GM18858 (cell line): ENCODE data around the gene WDR3.

Experiments used
- ATAC-seq: cut with Tn5 transposase; IDR thresholded peaks from one replicate; pipeline ENCODE4 v1.9.1; 2021; ENCODE audit not compliant: unreplicated experiment

Gene WDR3

DNA sequence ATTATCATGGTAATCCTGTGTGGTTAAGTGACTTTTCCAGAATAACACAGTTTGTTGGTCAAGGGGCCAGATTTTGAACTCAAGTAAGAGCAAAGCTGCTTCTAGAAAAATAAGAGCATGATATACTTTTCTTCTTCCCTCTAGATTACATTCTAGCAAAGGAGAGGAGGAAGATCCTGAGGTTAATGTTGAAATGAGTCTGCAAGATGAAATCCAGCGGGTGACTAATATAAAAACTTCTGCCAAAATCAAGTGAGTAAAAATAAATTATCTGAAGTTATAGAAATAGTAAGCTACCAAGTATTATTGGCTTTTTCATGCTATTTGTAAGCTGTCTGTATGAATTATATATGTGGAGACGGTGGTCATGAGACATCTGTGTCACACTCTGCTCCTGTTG lies 12.8 kb downstream of the WDR3 start:
- no peak for ATAC-seq

DNA sequence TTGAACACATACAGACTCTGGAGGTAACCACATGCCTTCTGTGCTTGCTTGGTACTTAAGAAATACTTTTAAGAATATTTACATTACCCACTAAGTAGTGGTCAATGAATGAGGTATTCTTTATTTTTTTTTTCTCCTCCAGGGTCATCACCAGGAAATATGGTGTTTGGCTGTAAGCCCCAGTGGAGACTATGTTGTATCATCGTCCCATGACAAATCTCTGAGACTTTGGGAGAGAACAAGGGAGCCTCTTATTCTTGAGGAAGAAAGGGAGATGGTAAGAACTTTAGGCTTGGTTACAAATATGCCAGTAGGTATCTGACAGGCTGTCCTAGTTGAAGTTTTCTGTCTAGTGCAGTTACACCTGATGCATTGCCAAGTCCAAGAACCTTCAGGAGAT lies 22.8 kb downstream of the WDR3 start:
- ATAC-seq = no peak

DNA sequence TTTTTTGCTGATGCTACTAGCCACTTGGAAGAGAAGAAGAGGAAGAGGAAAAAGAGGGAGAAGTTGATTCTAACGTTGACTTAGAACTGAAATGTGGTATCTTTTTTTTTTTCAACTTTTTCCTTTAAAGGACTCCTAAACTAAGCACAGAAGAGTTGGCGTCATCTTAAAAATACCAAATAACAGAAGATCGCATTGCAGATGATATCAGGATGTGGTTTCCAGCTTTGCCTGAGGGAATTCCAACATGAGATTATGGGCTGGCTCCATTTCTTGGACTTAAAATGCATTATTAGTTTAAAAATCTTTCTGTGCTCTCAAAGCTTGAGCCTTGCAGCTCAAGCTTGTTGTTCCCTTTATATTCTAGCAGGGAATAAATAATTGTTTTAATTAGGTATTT lies 29.8 kb downstream of the WDR3 start:
- no peak for ATAC-seq

DNA sequence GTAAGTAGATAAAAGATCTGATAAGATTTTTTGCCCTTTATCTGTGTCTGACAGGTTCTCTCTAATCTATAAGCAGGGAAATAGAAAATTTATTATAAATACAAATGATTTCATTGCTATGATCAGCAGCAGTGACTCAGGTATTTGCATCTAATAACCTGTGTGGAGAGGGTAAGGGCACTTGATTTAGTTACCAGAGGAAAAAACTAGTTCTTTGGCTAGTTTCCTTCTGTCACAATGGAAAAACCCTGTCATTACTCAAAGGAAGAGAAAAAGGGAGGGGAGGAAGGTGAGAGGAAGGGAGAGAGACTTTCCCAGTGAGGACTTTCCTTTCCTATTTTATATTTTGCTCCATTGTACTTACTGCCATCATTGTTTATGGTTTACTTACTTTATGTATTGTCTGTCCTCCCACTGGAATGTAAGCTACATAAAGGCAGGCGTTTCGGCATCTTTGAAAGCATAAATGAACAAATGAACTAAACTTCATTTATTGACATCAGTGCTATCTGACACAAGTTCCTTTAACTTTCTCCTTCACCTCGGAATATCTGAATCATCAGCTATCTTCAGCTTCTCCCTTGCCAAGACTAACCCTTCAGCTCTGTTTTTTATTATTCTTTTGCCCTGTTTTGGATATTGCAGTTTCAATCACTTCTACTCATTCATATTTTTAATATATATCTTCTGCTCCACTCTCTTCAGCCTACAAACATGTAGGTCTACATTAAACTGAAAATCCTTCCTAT lies 34.9 kb downstream of the WDR3 start:
- ATAC-seq = no peak

DNA sequence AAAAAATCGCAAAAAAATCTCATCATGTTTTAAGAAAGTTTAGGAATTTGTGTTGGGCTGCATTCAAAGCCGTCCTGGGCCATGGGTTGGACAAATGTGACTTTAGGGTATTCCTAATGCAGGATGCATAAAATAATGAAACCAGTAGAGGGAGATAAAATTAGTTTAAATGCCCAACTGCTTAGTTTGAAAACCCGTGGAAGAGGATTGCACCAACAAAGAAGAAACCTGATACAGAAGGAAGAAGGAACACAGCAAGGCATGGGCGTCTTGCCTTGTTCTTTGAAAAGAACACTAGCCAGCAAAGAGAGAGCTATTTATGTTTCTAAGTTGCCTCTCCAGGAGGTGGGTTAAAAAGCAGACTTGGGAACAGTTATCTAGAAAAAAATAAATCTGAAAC lies 37.9 kb downstream of the WDR3 start:
- ATAC-seq = no peak

DNA sequence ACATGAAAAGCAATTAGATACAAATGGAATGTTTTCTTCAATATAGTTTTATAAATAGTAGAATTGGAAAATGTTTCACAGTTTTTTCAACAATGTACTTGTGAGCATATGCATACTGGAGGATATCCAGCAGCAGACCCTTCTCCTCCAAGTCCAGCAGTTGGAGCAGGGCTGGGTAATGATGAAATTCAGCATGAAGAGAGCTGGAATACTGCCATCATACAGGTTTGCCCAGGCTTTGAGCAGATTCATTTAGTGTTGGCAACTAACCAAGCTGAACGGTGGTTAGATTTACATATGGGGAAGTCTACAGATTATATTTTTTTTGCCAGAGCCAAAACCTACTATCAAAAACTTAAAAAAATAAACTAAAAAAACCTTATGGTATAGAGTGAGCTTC lies 38.3 kb downstream of the WDR3 start:
- no peak for ATAC-seq

DNA sequence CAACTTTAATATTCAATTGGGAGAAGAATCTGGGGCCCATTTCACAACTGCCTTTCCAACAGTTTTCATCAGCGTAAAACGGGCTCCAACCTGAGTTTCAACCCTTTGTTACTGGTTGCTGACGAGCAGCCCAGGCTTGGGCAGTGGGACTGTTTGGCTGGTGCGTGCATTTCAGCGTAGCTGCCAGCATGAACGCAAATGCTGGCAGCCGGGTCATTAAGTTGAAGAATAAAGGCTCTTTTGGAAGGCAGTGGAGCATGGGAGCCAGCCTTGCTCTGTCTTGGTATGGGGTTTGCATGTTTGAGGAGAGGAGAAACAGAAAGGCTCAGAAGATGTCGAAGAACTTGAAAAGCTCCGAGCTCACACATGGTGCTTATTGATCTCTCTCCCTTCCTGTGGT lies 40.7 kb downstream of the WDR3 start:
- ATAC-seq = no peak

DNA sequence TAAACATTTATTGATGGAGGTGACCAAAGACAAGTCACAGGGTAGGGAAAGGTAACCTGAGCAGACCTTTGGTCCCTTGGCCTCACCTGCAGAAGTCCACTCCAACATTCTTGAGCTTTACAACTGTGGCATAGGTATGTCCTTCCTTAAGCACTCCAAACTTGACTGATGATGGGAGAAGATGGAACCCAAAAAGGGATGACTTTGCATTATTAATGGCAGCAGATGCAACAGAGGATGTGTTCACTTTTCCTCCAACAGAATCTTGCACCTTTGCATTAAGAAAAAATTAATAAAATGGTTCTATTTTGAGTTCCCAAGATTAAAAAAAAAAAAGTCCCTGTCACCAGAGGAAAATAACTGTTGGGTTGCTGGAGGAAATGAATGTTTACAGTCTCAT lies 42.2 kb downstream of the WDR3 start:
- no peak for ATAC-seq

DNA sequence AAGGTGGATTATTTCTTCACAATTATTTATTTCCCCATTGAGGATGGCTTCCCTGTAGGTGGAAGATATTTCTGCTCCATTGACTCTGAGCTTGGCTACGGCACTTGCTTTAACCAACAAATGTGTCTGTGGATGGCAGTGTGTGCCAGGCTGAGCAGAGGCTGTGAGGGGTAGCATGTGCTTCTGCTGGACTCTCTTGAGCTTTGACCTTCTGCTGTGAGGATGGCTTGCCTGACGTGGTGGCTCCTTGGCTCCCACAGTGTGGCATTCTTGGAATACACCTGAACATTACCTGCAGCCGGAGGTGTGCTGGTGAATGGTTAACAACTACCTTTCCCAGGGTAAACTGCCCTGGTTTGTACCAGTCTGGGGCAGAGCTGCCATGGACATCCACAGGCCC lies 46.8 kb downstream of the WDR3 start:
- ATAC-seq = no peak

DNA sequence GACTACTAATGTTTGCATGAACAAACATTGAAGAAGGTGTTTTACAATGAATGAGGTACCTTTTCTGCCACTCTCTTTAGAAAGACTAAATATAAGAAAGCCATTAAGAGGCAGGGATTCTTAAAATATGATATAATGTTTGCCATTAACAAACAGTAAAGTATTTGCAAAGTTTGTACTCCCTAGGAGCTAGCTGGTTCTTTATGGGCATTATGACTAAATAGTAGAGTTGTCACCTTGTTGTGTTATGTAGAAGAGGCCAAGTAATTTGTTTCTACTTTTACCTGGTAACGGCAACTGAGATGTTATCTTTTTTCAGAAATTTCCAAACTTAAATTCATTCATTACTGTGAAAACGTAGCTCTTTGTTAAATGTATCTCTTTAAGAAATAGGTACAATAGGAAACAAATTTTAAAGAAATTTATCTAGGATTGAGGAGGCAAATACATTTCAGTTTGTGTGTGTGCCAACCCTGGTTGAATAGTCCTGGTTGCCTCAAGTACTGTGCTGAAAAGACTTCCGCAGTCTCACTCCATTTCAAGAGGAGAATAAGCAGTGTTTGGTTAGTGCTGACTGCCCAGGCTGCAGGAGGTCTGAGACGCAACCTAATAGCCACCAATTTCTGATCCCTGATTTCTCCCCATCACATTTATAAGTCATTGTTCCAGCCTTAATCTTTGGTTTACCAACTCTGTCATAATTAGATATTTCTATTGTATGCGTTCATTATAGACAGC lies 52.1 kb downstream of the WDR3 start:
- no peak for ATAC-seq

DNA sequence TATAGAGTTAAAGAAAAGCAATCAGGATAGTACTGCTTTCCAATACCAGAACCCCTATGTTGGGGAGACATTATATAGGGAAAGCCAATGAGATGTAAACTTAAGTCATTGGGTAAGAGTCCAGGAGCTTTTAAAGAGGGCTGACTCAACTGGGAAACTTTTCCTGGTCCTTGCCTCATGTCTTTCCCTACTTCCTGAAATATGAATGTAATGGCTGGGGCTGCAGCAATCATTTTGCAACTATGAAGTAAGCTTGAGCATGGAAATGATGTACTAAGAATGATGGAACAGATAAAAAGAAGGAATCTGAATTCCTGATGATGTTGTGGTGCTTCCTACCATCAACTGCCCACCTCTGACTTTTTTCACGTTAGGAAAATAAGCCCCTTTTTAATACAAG lies 55.7 kb downstream of the WDR3 start:
- ATAC-seq = no peak

DNA sequence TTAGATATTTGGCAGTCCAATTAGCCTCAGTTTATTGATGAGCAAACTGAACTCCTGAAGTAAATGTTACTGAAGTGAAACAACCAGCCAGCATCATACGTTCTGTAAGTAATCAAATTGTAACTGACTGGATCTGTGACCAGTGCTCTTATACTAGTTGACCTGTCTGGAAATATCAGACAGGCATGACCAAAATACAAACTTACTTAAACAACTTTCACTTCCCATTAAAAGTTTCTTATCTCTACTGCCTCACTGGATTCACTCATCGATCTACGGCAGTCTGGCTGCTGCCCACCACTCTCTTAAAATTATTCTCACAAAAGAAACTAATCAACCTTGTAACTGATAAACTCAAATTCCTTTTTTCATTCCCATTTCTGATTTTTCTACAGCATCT lies 56.4 kb downstream of the WDR3 start:
- peak; percentile 80 for ATAC-seq

DNA sequence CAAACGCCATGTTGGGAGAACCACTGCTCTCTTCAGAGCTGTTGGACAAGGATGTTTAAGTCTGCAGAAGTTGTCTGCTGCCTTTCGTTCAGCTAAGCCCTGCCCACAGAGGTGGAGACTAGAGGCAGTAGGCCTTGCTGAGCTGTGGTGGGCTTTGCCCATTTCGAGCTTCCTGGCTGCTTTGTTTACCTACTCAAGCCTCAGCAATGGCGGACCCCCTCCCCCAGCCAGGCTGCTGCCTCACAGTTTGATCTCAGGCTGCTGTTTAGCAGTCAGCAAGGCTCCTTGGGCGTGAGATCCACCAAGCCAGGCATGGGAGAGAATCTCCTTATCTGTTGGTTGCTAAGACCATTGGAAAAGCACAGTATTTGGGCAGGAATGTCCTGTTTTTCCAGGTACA lies 74.8 kb downstream of the WDR3 start:
- no peak for ATAC-seq

DNA sequence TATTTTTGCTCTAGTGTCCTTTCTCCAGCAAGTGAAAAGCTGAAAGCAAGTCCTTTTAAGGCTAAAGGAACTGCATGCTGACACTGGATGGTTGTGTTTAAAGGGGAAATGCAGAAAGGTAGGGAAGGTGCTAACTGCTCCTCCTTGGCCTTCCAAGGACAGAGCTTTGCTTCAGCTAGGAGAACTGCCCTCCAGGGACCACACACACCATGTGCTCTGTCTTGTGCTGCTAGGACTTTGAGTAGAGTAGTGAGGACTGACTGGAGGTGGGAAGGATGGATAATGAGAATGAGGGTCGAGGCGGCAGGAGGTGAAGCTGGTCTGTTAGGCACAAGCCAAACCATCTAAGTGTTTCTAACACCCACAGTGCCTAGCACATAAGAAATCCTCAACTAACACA lies 77.9 kb downstream of the WDR3 start:
- no peak for ATAC-seq

DNA sequence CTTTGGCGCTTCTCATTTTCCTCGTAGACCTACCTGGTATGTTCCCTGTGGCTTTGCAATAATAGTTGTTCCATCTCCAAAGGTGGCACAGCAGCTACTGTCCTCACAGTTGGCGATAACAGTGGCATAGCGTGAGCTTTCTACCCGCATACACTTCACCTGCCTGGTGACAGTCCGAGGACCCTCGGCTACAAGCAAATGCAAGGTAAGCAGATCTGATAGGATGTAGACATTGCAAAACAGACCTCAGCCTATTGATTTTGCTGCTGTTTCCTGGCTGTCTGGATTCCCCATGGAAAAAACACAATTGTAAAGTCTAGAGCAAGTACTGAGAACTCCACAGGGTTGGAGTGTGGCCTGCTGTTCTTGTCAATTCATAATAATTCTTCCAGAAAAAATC lies 78.5 kb downstream of the WDR3 start:
- ATAC-seq = no peak

DNA sequence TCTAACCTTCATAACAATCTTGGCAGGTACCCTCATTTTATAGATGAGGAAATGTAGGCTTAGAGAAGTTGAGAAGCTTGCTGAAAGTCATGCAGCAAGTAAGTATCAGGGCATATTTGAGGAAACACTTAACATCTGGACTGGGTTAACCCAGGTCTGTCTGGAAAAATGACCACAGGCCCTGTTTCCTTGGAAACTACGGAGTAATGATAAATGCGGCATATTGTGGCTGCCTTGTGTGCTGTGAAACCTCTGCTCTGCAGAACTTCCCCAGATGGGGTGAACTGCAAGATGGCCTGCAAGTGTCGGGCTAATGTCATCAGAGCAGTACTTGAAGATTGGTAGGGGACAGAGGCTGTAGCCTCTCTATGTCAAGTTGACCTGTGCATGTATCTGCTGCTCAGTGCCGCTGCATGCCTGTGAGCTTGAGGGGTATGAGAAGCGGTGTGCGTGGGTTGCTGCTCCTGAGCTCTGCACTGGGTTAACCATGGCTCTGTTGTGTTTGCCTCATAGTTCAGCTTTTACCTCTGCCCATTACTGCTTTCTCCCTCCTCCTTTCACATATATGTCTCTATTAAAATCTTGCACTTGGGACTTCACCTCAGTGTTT lies 83.1 kb downstream of the WDR3 start:
- ATAC-seq = no peak

DNA sequence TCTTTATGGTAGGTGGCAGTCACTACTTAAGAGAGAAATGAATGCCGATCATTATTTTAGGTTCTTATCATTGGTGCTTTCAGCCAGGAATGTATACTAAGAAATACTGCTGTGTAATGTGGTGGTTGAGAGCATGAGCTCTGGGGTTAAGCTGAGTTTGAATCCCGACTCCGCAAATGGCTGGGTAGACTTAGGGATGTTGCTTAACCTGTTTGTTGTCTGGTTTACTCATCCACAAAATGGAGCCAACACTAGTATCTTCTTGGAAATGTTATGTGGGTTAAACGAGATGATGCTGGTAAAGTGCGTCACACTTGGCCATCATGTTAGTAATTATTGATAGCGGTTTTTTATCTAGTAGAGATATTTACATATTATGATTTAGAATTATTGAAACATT lies 83.8 kb downstream of the WDR3 start:
- no peak for ATAC-seq

DNA sequence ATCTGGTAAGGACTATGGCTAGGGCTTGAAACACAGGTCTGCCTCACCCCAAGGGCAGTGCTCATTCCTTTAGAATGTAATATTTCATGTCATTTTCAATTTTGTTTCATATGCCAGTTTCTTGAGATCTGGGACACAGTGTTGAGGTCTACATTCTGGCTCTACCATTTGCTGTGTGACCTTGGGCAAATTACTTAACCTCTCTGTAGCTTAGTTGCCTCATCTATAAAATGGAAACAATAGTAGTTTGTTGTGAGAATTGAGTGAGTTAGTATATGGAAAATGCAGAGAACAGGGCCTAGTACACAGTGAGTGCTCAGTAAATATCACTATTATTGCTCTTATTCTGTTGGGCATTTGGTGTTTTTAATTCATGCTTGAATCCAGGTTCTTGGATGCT lies 84.4 kb downstream of the WDR3 start:
- ATAC-seq = no peak
